GM19467 (cell line): ENCODE measurements around the gene NDE1.

ENCODE experiments used
- ATAC-seq: cut with Tn5 transposase; IDR thresholded peaks from one replicate; pipeline ENCODE4 v1.9.1; 2021; ENCODE audit warnings: mild to moderate bottlenecking, moderate library complexity; ENCODE audit not compliant: unreplicated experiment

The NDE1 gene

GRCh38 chr16:15765116-15765515, 115.1 kb downstream of the NDE1 start:
- ATAC-seq, result no peak

GRCh38 chr16:15765880-15766279, 115.8 kb downstream of the NDE1 start:
- ATAC-seq, result peak; percentile 79

- ATAC-seq, result no peak
Observed at GRCh38 chr16:15766918-15767317, 116.9 kb downstream of the NDE1 start.

GRCh38 chr16:15768201-15768600, 118.2 kb downstream of the NDE1 start:
- ATAC-seq, result no peak

GRCh38 chr16:15769239-15769638, 119.2 kb downstream of the NDE1 start:
- no peak for ATAC-seq

- ATAC-seq, result no peak
Observed at GRCh38 chr16:15770107-15770506, 120.1 kb downstream of the NDE1 start.

- no peak for ATAC-seq
Observed at GRCh38 chr16:15770512-15770911, 120.5 kb downstream of the NDE1 start.

- ATAC-seq, result no peak
Observed at GRCh38 chr16:15771694-15772093, 121.6 kb downstream of the NDE1 start.

- no peak for ATAC-seq
Observed at GRCh38 chr16:15772579-15773293, 122.7 kb downstream of the NDE1 start.

- ATAC-seq, result no peak
Observed at GRCh38 chr16:15773968-15774367, 123.9 kb downstream of the NDE1 start.

GRCh38 chr16:15775209-15775608, 125.2 kb downstream of the NDE1 start:
- ATAC-seq, result no peak

GRCh38 chr16:15775663-15776304, 125.7 kb downstream of the NDE1 start:
- ATAC-seq, result no peak
